ENCODE data around the gene CCL8.

GRCh38 chr17:34312080-34312479 is 7.2 kb upstream of the CCL8 start:
- no peak for TF ChIP-seq CTCF (IDR thresholded peaks at IDR 0.05)
- TF ChIP-seq, protein P1, sequence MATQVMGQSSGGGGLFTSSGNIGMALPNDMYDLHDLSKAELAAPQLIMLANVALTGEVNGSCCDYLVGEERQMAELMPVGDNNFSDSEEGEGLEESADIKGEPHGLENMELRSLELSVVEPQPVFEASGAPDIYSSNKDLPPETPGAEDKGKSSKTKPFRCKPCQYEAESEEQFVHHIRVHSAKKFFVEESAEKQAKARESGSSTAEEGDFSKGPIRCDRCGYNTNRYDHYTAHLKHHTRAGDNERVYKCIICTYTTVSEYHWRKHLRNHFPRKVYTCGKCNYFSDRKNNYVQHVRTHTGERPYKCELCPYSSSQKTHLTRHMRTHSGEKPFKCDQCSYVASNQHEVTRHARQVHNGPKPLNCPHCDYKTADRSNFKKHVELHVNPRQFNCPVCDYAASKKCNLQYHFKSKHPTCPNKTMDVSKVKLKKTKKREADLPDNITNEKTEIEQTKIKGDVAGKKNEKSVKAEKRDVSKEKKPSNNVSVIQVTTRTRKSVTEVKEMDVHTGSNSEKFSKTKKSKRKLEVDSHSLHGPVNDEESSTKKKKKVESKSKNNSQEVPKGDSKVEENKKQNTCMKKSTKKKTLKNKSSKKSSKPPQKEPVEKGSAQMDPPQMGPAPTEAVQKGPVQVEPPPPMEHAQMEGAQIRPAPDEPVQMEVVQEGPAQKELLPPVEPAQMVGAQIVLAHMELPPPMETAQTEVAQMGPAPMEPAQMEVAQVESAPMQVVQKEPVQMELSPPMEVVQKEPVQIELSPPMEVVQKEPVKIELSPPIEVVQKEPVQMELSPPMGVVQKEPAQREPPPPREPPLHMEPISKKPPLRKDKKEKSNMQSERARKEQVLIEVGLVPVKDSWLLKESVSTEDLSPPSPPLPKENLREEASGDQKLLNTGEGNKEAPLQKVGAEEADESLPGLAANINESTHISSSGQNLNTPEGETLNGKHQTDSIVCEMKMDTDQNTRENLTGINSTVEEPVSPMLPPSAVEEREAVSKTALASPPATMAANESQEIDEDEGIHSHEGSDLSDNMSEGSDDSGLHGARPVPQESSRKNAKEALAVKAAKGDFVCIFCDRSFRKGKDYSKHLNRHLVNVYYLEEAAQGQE (IDR thresholded peaks at IDR 0.05; ENCODE audit: low read depth, low read length): no peak
- TF ChIP-seq EP300 (IDR thresholded peaks at IDR 0.05; ENCODE audit: borderline replicate concordance in 1 of 2, low read depth in 1 of 2, low read length in 1 of 2): no peak
- TF ChIP-seq FOXJ3 (CRISPR knock-in tag; IDR thresholded peaks at IDR 0.05): no peak
- TF ChIP-seq SMC3 (IDR thresholded peaks at IDR 0.05; ENCODE audit: low read depth, low read length): no peak
- TF ChIP-seq EZH2phosphoT487 (IDR thresholded peaks at IDR 0.05; ENCODE audit: borderline replicate concordance, low read depth): no peak
- TF ChIP-seq CHD2 (IDR thresholded peaks at IDR 0.05; ENCODE audit: low read length, partially characterized antibody): no peak
- no peak for TF ChIP-seq YY1 (IDR thresholded peaks at IDR 0.05; ENCODE audit: low read depth)
- no peak for TF ChIP-seq RAD21 (IDR thresholded peaks at IDR 0.05; ENCODE audit: low read length)
- TF ChIP-seq FOSL2 (IDR thresholded peaks at IDR 0.05; ENCODE audit: borderline replicate concordance, low read depth): no peak
- TF ChIP-seq, protein P2, sequence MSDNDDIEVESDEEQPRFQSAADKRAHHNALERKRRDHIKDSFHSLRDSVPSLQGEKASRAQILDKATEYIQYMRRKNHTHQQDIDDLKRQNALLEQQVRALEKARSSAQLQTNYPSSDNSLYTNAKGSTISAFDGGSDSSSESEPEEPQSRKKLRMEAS (IDR thresholded peaks at IDR 0.05; ENCODE audit: low read depth): no peak
- no peak for TF ChIP-seq RFX5 (IDR thresholded peaks at IDR 0.05; ENCODE audit: low read length)

Measured in SK-N-SH (cell line).